Activated T-cell treated with anti-CD3 and anti-CD28 coated beads, Interleukin-2, amount 50 U/mL, for 48 hours (primary cell): Measurements from ENCODE around the gene LAMA3.
"Not testable (repeated sequence)": the region's sequence is repeated elsewhere in the genome, so short reads cannot be mapped to it uniquely, and the experiment has no call there.

Experiments used
- DNase-seq, 2 experiments: peaks; one replicate each; pipeline ENCODE4 v3.0.0-alpha.2; 2020

LAMA3 gene

GRCh38 chr18:23710068-23710527 lies 20.8 kb downstream of the LAMA3 start:
- no peak for DNase-seq

- no peak for DNase-seq
Observed at GRCh38 chr18:23710946-23711345, 21.7 kb downstream of the LAMA3 start.

- no peak for DNase-seq
Observed at GRCh38 chr18:23711426-23711825, 22.2 kb downstream of the LAMA3 start.

- no peak for DNase-seq
Observed at GRCh38 chr18:23712445-23712844, 23.2 kb downstream of the LAMA3 start.

- no peak for DNase-seq
Observed at GRCh38 chr18:23714576-23714975, 25.3 kb downstream of the LAMA3 start.

DNA sequence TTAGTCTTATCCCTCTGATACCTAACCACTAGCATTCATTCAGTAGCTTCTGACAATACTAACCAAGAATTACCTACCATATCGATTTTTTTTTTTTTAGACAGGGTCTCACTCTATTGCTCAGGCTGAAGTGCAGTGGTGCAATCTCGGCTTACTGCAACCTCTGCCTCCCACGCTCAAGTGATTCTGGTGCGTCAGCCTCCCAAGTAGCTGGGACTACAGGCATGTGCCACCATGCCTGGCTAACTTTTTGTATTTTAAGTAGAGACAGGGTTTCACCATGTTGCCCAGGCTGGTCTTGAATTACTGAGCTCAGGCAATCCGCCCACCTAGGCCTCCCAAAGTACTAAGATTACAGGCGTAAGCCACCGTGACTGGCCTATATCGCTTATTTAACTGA lies 26.8 kb downstream of the LAMA3 start:
- DNase-seq = not testable (repeated sequence)

DNA sequence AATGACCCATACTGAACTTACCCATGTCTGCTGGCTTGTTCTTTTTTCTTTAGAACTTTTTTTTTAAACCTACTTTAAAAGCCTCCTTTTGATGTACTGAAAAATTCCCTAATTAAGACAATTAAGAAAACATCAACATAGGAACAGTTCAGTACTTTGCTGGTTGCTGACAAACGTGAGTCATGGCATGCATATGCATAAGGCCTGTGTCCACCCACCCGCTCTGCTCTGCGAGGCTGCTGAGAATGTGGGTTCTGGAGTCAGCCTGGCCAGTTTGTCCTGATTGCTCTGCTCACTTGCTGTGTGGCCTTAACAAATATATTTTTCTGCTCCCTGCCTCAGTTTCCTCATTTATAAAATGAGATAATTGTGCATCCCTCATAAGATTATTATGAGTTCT lies 27.3 kb downstream of the LAMA3 start:
- DNase-seq = no peak

- DNase-seq = no peak
Observed at GRCh38 chr18:23716966-23717365, 27.7 kb downstream of the LAMA3 start.

- DNase-seq = no peak
Observed at GRCh38 chr18:23718243-23718720, 29.0 kb downstream of the LAMA3 start.

- DNase-seq = no peak
Observed at GRCh38 chr18:23718731-23719130, 29.5 kb downstream of the LAMA3 start.

GRCh38 chr18:23719634-23720201 lies 30.5 kb downstream of the LAMA3 start:
- DNase-seq = no peak

- no peak for DNase-seq
Observed at GRCh38 chr18:23721696-23722480, 32.6 kb downstream of the LAMA3 start.

DNA sequence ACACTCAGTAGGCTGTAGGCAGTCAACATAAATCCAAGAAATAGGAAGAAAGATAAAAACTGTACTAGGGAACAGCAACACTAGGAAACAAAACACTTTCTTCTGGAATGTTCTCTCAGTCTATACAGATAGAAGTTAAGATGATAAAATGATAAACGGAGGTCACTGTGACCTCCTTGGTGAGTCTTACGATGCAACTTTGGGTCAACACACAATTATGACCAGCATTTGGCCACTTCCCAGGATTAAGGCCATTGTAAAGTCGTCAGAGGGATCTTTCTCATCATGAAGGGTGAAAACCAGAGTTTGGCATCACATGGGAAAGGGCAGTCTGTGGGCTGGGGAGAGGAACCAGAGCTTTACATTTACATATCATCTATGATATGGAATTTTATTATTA lies 33.4 kb downstream of the LAMA3 start:
- no peak for DNase-seq

- no peak for DNase-seq
Observed at GRCh38 chr18:23723121-23723520, 33.9 kb downstream of the LAMA3 start.

DNA sequence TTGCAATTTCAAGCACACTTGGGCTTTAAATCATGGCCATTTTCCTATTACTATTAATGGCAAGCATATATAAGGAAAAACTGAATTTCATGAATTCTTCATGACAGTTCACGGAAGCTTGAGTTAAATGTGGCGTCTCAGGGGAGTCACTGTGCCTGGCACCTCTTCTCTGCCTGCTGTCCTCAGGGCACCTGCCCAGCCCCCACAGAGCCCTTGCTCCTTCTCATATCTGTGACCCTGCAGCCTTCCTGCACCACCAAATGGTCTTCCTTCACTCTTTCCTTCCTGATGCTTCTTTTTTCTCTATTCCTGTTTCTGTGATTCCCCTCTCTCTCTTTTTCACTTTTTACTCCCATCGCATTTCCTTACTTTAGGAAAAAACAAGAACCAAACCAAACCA lies 35.4 kb downstream of the LAMA3 start:
- DNase-seq = no peak

- DNase-seq = no peak
Observed at GRCh38 chr18:23725351-23725750, 36.1 kb downstream of the LAMA3 start.

DNA sequence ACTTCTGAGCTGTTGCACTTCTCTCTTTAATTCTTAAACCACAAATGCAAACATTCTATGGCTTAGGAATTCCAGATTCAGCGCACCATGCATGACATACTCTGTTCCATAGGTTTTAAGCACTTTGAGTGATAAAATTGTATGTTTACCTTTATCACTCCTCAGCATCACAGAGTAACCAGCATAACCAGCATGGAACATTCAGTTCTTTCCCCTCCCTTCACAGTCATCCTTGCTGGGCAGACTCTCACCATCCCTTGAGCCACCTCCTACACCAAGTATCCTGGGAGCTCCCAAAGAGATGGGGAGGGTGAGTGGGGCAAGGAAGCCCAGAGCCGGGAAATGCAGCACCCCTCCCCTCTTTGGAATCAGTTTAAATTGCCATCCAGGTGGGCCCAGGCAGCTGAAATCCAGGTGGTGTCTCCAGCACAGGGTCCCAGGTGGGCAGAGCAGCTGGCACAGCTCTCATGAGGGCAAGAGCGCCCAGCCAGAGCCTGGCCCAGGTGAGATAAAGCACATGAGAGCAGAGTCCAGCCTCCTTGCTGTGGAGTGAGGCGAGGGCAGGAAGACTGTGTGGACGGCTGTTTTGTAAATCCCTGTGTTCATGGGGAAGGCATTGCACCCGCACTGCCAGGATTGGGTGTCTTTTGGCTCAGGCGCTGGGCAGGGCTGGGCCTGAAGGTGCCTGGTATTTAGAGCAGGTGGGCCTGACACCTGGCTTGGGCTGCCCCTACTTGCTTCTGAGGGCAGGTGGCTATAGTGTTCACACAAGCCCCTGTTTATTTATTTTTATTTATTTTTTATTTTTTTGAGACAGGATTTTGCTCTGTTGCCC lies 36.8 kb downstream of the LAMA3 start:
- no peak for DNase-seq

DNA sequence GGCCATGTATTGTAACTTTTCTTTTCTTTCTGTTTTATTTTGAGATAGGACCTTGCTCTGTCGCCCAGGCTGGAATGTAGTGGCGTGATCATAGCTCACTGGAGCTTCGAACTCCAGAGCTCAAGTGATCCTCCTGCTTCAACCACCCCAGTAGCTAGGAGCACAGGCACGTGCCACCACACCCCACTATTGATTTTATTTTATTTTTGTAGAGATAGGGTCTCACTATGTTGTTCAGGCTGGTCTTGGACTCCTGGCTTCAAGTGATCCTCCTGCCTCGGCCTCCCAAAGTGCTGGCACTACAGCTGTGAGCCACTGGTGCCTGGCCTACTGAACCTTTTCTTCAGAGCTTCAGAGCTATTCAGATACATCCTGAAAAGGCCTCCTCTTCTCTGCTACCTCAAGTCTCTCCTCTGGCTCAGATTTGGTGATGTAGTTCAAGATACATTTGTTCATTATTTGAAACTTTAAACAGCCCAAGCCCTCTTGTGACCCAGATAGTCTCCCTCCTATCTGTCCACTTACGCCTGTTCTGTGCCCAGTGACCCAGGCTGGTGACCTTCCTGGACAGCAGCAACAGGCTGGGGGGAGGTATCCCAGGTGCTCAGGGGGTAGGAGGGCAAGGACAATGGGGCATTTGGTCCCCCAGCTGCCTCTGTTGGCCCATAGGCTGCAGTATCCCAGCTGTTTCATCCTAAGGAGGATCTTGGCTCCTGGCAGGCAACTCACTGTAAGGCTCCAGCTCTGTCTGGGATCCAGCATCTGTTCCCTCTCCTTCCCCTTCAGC lies 38.6 kb downstream of the LAMA3 start:
- DNase-seq = no peak

DNA sequence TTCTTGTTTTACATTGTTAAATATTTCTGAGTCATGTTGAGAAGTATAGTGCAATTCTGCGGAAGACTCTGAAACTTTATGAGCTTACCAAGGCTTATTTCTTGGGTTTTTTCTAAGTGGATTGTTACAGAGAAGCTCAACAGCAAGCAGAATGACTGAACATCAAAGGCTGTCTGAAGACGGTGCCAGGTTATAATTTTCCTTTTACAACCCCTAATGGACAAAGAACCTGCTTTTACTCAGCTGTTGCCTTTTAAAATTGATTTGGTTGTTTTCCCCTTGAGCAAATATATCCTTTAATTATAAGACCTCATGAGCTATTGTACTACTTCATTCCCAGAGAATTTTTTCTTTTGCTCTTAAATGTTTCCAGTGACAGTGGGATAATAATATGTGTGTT lies 41.6 kb downstream of the LAMA3 start:
- DNase-seq = no peak

DNA sequence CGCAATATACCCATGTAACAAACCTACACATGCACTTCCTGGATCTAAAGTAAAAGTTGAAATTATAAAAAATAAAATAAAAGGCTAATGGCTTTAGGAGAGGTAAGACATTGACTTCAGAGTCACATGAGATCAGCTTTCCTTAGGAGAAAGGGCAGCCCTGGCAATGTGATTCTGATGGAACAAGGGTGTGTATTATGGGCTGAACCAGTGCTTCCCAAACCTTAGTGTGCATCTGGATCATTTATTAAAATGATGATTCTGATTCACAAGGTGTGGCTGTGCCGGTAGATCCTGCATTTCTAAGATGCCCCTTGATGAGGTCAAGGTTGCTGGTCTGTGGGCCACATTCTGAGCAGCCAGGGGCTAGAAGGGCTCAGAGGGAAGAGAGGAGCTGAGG lies 42.6 kb downstream of the LAMA3 start:
- DNase-seq = no peak

DNA sequence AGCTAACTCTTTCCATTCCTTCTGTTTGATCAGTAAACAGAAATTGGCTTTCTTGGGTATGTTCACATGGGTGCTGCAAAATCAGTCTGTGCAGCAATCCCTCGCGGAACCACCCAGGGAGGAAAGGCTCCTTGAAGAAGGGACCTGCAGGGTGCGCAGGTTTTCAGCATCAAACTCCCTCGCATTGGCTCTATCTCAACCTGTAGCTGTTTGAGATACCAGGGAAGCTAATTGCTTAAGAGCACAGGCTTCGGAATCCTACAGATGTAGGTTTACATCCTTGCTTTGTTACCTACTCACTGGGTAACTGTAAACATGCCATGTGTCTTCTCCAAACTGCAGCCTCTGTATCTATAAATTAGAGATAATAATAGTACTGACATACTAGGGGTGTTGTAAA lies 43.2 kb downstream of the LAMA3 start:
- DNase-seq = no peak

GRCh38 chr18:23733265-23733664 lies 44.0 kb downstream of the LAMA3 start:
- not testable (repeated sequence) for DNase-seq

DNA sequence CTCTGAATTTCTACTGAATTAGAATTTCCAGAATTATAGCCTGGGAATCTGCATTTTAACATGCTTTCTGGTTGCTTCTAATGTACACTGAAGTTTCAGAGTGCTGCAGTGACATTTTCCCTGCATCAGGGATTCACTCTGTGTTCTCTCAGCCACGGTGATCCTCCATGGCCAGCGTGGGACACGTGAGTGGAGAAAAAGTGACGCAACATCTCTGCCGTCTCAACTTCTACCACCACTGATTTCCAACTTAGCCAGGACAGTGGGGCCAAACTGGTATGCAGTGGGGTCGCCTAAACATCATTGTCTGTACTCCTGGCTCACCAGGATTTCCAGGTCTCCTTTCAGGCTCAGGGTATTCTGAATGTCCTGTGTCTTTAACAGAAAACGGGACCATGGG lies 44.6 kb downstream of the LAMA3 start:
- no peak for DNase-seq
